Mesenchymal stem cell (in vitro differentiated cells and primary cell): ENCODE results near the gene SOWAHA.

Experiments used
- DNase-seq: peaks from one replicate; pipeline ENCODE4 v3.0.0-alpha.2; 2013
- H2AFZ ChIP-seq: one replicate; pipeline ENCODE4 v1.6.1; 2013; ENCODE audit warnings: low read depth, mild to moderate bottlenecking, control low read depth, inconsistent platforms, low read length, moderate library complexity
- H2AK5ac ChIP-seq: 2 replicates; pipeline ENCODE4 v1.6.1; 2013; ENCODE audit warnings: low read length, moderate library complexity, mild to moderate bottlenecking, inconsistent platforms; ENCODE audit not compliant: severe bottlenecking
- H2BK120ac ChIP-seq: one replicate; pipeline ENCODE4 v1.6.1; 2013; ENCODE audit warnings: low read depth, mild to moderate bottlenecking, inconsistent platforms, low read length, moderate library complexity
- H2BK12ac ChIP-seq, 2 experiments: one replicate each; pipeline ENCODE4 v1.6.1; 2013; ENCODE audit warnings: inconsistent platforms in 2 of 2, low read length in 2 of 2, mild to moderate bottlenecking in 2 of 2, moderate library complexity in 2 of 2, control low read depth in 1 of 2
- H2BK15ac ChIP-seq: one replicate; pipeline ENCODE4 v1.6.1; 2013; ENCODE audit warnings: mild to moderate bottlenecking, low read depth, inconsistent platforms; ENCODE audit not compliant: poor library complexity, severe bottlenecking
- H2BK5ac ChIP-seq: 2 replicates; pipeline ENCODE4 v1.6.1; 2013; ENCODE audit warnings: low read depth, mild to moderate bottlenecking, low read length, control low read depth, inconsistent platforms; ENCODE audit not compliant: poor library complexity, severe bottlenecking
- H3K14ac ChIP-seq, 2 experiments: one replicate each; pipeline ENCODE4 v1.6.1; 2013; ENCODE audit warnings: inconsistent platforms in 2 of 2, low read length in 2 of 2, control low read depth in 1 of 2, mild to moderate bottlenecking in 1 of 2, moderate library complexity in 1 of 2
- H3K18ac ChIP-seq, 2 experiments: one replicate each; pipeline ENCODE4 v1.6.1; 2013; ENCODE audit warnings: inconsistent platforms in 2 of 2, low read length in 2 of 2, control low read depth in 1 of 2, low read depth in 1 of 2, mild to moderate bottlenecking in 1 of 2
- H3K23ac ChIP-seq, 2 experiments: one replicate each; pipeline ENCODE4 v1.6.1; 2013; ENCODE audit warnings: inconsistent platforms in 2 of 2, low read length in 2 of 2, mild to moderate bottlenecking in 2 of 2, moderate library complexity in 2 of 2, control low read depth in 1 of 2
- H3K27ac ChIP-seq: 2 replicates; pipeline ENCODE4 v1.5.1; 2013; ENCODE audit warnings: mild to moderate bottlenecking, moderate library complexity, low read length, control low read depth, inconsistent platforms; ENCODE audit not compliant: poor library complexity, severe bottlenecking
- H3K27me3 ChIP-seq, 2 experiments: 2 replicates each; pipeline versions ENCODE4 v1.6.1 to v1.7.0; 2013; ENCODE audit warnings: low read length in 2 of 2, mild to moderate bottlenecking in 2 of 2, moderate library complexity in 2 of 2, control low read depth in 1 of 2, inconsistent platforms in 1 of 2; ENCODE audit not compliant: control insufficient read depth in 1 of 2, insufficient read depth in 1 of 2
- H3K36me3 ChIP-seq, 2 experiments: 2 replicates each; pipeline versions ENCODE4 v1.6.1 to v1.7.0; 2013; ENCODE audit warnings: low read length in 2 of 2, control low read depth in 1 of 2, inconsistent platforms in 1 of 2, low read depth in 1 of 2, mild to moderate bottlenecking in 1 of 2; ENCODE audit not compliant: insufficient read depth in 2 of 2, control insufficient read depth in 1 of 2
- H3K4ac ChIP-seq, 2 experiments: one replicate each; pipeline ENCODE4 v1.6.1; 2013; ENCODE audit warnings: inconsistent platforms in 2 of 2, low read length in 2 of 2, mild to moderate bottlenecking in 2 of 2, moderate library complexity in 2 of 2, control low read depth in 1 of 2, low read depth in 1 of 2
- H3K4me1 ChIP-seq: 2 replicates; pipeline ENCODE4 v1.6.1; 2013; ENCODE audit warnings: low read depth, low read length, control low read depth; ENCODE audit not compliant: control insufficient read depth, insufficient read depth
- H3K4me2 ChIP-seq: 2 replicates; pipeline ENCODE4 v1.6.1; 2013; ENCODE audit warnings: low read length, mild to moderate bottlenecking, inconsistent platforms; ENCODE audit not compliant: poor library complexity, severe bottlenecking
- H3K4me3 ChIP-seq, 2 experiments: 2 replicates each; pipeline versions ENCODE4 v1.5.1 to v1.7.0; 2013; ENCODE audit warnings: low read length in 2 of 2, mild to moderate bottlenecking in 2 of 2, control low read depth in 1 of 2, low read depth in 1 of 2; ENCODE audit not compliant: insufficient read depth in 1 of 2
- H3K79me1 ChIP-seq: replicated peaks from 2 replicates; pipeline ENCODE4 v1.6.1; 2013; ENCODE audit warnings: mild to moderate bottlenecking, control low read depth, low read length, inconsistent platforms; ENCODE audit not compliant: poor library complexity, severe bottlenecking
- H3K9ac ChIP-seq: 2 replicates; pipeline ENCODE4 v1.7.0; 2013; ENCODE audit warnings: mild to moderate bottlenecking, low read length, moderate library complexity
- H3K9me3 ChIP-seq: 2 replicates; pipeline ENCODE4 v1.7.0; 2013; ENCODE audit warnings: mild to moderate bottlenecking, low read length; ENCODE audit not compliant: control insufficient read depth
- H4K8ac ChIP-seq: one replicate; pipeline ENCODE4 v1.6.1; 2013; ENCODE audit warnings: inconsistent platforms, mild to moderate bottlenecking, low read length, moderate library complexity
- H4K91ac ChIP-seq: one replicate; pipeline ENCODE4 v1.6.1; 2013; ENCODE audit warnings: mild to moderate bottlenecking, low read length, inconsistent platforms
- WGBS: methylation state at CpG from one replicate; pipeline ENCODE4 v1.1.7; 2013; ENCODE audit warnings: mixed read lengths; 5-methylcytosine and 5-hydroxymethylcytosine counted together

The SOWAHA gene

GRCh38 chr5:132787076-132787475 is 26.0 kb upstream of the SOWAHA start:
- Histone ChIP-seq H2BK12ac (no peak overlapping the region), H4K8ac (no peak overlapping the region), H2AK5ac (no peak overlapping the region), H4K91ac (no peak overlapping the region), H3K4me1 (peaks cover 3% of the 10 kb centered on the region), H3K4ac (no peak overlapping the region), H3K36me3 (no peaks in the 10 kb centered on the region), H3K27me3 (peaks cover 4 to 27% of the 10 kb centered on the region in 2 experiments), H2AFZ (no peak overlapping the region), H3K79me1 (no peaks in the 10 kb centered on the region), H3K9ac (no peak overlapping the region), H2BK15ac (no peak overlapping the region), H3K14ac (no peak overlapping the region), H3K27ac (no peak overlapping the region), H3K18ac (no peak overlapping the region), H3K4me3 (no peak overlapping the region), H3K9me3 (no peaks in the 10 kb centered on the region), H2BK120ac (no peak overlapping the region), H3K4me2 (no peak overlapping the region), H2BK5ac (no peak overlapping the region), H3K23ac (no peak overlapping the region)
- WGBS, result 92% methylated on average over 1 of the region's 1 CpG
- no peak for DNase-seq

- H2BK12ac ChIP-seq, result no peak overlapping the region
- H2BK5ac ChIP-seq, result no peak overlapping the region
- H3K14ac ChIP-seq, result no peak overlapping the region
- no peak overlapping the region for H2AK5ac ChIP-seq
- no peak for DNase-seq
- H3K27me3 ChIP-seq, result peaks cover 12 to 36% of the 10 kb centered on the region in 2 experiments
- no peak overlapping the region for H3K9ac ChIP-seq
- H3K4me3 ChIP-seq, result no peak overlapping the region
- no peaks in the 10 kb centered on the region for H3K4me1 ChIP-seq
- H3K4me2 ChIP-seq, result no peak overlapping the region
- no peaks in the 10 kb centered on the region for H3K79me1 ChIP-seq
- no peak overlapping the region for H4K91ac ChIP-seq
- no peak overlapping the region for H3K4ac ChIP-seq
- WGBS, result 100% methylated on average over 1 of the region's 1 CpG
- H2BK15ac ChIP-seq, result no peak overlapping the region
- no peaks in the 10 kb centered on the region for H3K36me3 ChIP-seq
- no peak overlapping the region for H3K23ac ChIP-seq
- no peak overlapping the region for H2AFZ ChIP-seq
- H3K27ac ChIP-seq, result no peak overlapping the region
- H3K9me3 ChIP-seq, result no peaks in the 10 kb centered on the region
- H4K8ac ChIP-seq, result no peak overlapping the region
- H3K18ac ChIP-seq, result no peak overlapping the region
- no peak overlapping the region for H2BK120ac ChIP-seq
Observed at GRCh38 chr5:132788508-132788907, 24.6 kb upstream of the SOWAHA start.

- no peak overlapping the region for H3K23ac ChIP-seq
- H3K4me2 ChIP-seq, result no peak overlapping the region
- H2BK5ac ChIP-seq, result no peak overlapping the region
- no peak overlapping the region for H2BK120ac ChIP-seq
- no peak for DNase-seq
- H2BK12ac ChIP-seq, result no peak overlapping the region
- no peaks in the 10 kb centered on the region for H3K4me1 ChIP-seq
- no peak overlapping the region for H4K91ac ChIP-seq
- no peak overlapping the region for H3K27ac ChIP-seq
- no peak overlapping the region for H4K8ac ChIP-seq
- no peak overlapping the region for H3K4ac ChIP-seq
- H2BK15ac ChIP-seq, result no peak overlapping the region
- no peak overlapping the region for H2AK5ac ChIP-seq
- H3K9ac ChIP-seq, result no peak overlapping the region
- no peak overlapping the region for H3K14ac ChIP-seq
- H3K4me3 ChIP-seq, result no peak overlapping the region
- H3K79me1 ChIP-seq, result no peaks in the 10 kb centered on the region
- no peak overlapping the region for H2AFZ ChIP-seq
- no peaks in the 10 kb centered on the region for H3K9me3 ChIP-seq
- H3K36me3 ChIP-seq, result no peaks in the 10 kb centered on the region
- H3K18ac ChIP-seq, result no peak overlapping the region
- H3K27me3 ChIP-seq, result peaks cover 12 to 36% of the 10 kb centered on the region in 2 experiments
- 79% methylated on average over 8 of the region's 8 CpGs for WGBS
Observed at GRCh38 chr5:132788990-132789886, 23.9 kb upstream of the SOWAHA start.

- H3K18ac ChIP-seq, result no peak overlapping the region
- no peak overlapping the region for H2BK120ac ChIP-seq
- H2BK15ac ChIP-seq, result no peak overlapping the region
- H3K27me3 ChIP-seq, result peaks cover 12 to 36% of the 10 kb centered on the region in 2 experiments
- H3K9ac ChIP-seq, result no peak overlapping the region
- H3K14ac ChIP-seq, result no peak overlapping the region
- H4K91ac ChIP-seq, result no peak overlapping the region
- H3K9me3 ChIP-seq, result no peaks in the 10 kb centered on the region
- H3K4me2 ChIP-seq, result no peak overlapping the region
- no peak for DNase-seq
- H2AFZ ChIP-seq, result no peak overlapping the region
- H3K4me1 ChIP-seq, result no peaks in the 10 kb centered on the region
- no peaks in the 10 kb centered on the region for H3K36me3 ChIP-seq
- no peak overlapping the region for H4K8ac ChIP-seq
- H3K79me1 ChIP-seq, result no peaks in the 10 kb centered on the region
- H3K4ac ChIP-seq, result no peak overlapping the region
- no peak overlapping the region for H2AK5ac ChIP-seq
- H3K23ac ChIP-seq, result no peak overlapping the region
- WGBS, result 67% methylated on average over 2 of the region's 2 CpGs
- no peak overlapping the region for H3K27ac ChIP-seq
- H2BK12ac ChIP-seq, result no peak overlapping the region
- no peak overlapping the region for H3K4me3 ChIP-seq
- H2BK5ac ChIP-seq, result no peak overlapping the region
Observed at GRCh38 chr5:132790201-132790865, 22.8 kb upstream of the SOWAHA start.
